GM12878 (cell line): ENCODE results near the gene WNT3A. TPM values are rescaled to one million over a fixed set of nuclear protein-coding genes. Genes with fewer than 3 reads are reported as not detected.

Experiments
- ATAC-seq: fragments of 200-7000 bp; cut with Tn5 transposase; 3 replicates; pipeline ENCODE4 v1.9.1; 2020; ENCODE audit warnings: mild to moderate bottlenecking, moderate library complexity
- BruUV-seq: library from RNA; stranded (reverse); fragments of 400-500 nt; replicated peaks from 2 replicates; lab custom pipeline; 2021; lab: Mats Ljungman, UMichigan
- CTCF ChIA-PET: fragments of 300-600 bp; sonication (Branson Sonifier 250); formaldehyde crosslinking; extraction: SDS; loops from one replicate; lab custom pipeline; 2021; ENCODE audit warnings: inconsistent platforms; lab: Yijun Ruan, JAX
- POLR2A ChIA-PET: fragments of 350-600 bp; formaldehyde crosslinking; extraction: SDS; loops from one replicate; lab custom pipeline; 2021; ENCODE audit warnings: inconsistent platforms; lab: Charles Lee
- RAD21 ChIA-PET: fragments of 300-600 bp; sonication (Branson Sonifier 250); formaldehyde crosslinking; loops from one replicate; lab custom pipeline; 2023; ENCODE audit warnings: antibody characterized with exemption; ENCODE audit not compliant: unreplicated experiment; lab: Charles Lee
- SMC1A ChIA-PET: fragments of 300-600 bp; sonication (Branson Sonifier 250); formaldehyde crosslinking; loops from one replicate; lab custom pipeline; 2023; ENCODE audit not compliant: unreplicated experiment, uncharacterized antibody; lab: Charles Lee
- DNase-seq: peaks from one replicate; pipeline ENCODE4 v3.0.0-alpha.2; 2011; ENCODE audit warnings: low read depth, low spot score
- FAIRE-seq: peaks from 3 replicates; lab custom pipeline; 2011; peaks lifted over from hg19 to GRCh38; lab: Jason Lieb, UNC
- H2AFZ ChIP-seq: 2 replicates; pipeline ENCODE4 v1.6.0; 2011; ENCODE audit warnings: low read depth, low read length, control low read depth; ENCODE audit not compliant: control insufficient read depth
- H3K27ac ChIP-seq: 2 replicates; pipeline ENCODE4 v1.5.1; 2011; ENCODE audit warnings: control low read depth; ENCODE audit not compliant: control insufficient read depth, insufficient read depth
- H3K27me3 ChIP-seq, 2 experiments: replicated peaks in 1 of 2; 2 replicates each; pipeline versions ENCODE4 v1.6.0 to v1.6.1; 2011; ENCODE audit warnings: low read length in 1 of 2; ENCODE audit not compliant: control insufficient read depth in 2 of 2, insufficient read depth in 2 of 2
- H3K36me3 ChIP-seq, 2 experiments: 2 replicates each; pipeline ENCODE4 v1.5.1; 2011; ENCODE audit warnings: low read length in 1 of 2; ENCODE audit not compliant: control insufficient read depth in 2 of 2, insufficient read depth in 2 of 2
- H3K4me1 ChIP-seq: 2 replicates; pipeline ENCODE4 v1.6.1; 2011; ENCODE audit warnings: mild to moderate bottlenecking, low read length, moderate library complexity, mixed read lengths; ENCODE audit not compliant: control insufficient read depth, insufficient read depth
- H3K4me2 ChIP-seq: 2 replicates; pipeline ENCODE4 v1.6.0; 2011; ENCODE audit warnings: control low read depth; ENCODE audit not compliant: control insufficient read depth, insufficient read depth
- H3K4me3 ChIP-seq: fragments of 200-600 bp; sonication (generic); 2 replicates; pipeline ENCODE4 v1.5.1; 2016
- H3K79me2 ChIP-seq: 2 replicates; pipeline ENCODE4 v1.6.0; 2011; ENCODE audit warnings: low read length; ENCODE audit not compliant: control insufficient read depth, insufficient read depth
- H3K9ac ChIP-seq: 2 replicates; pipeline ENCODE4 v1.8.0; 2011; ENCODE audit warnings: low read length, control low read depth, mixed read lengths; ENCODE audit not compliant: control insufficient read depth, insufficient read depth
- H3K9me3 ChIP-seq: replicated peaks from 3 replicates; pipeline ENCODE4 v1.5.1; 2011; ENCODE audit warnings: mild to moderate bottlenecking, low read length; ENCODE audit not compliant: control insufficient read depth, insufficient read depth
- H4K20me1 ChIP-seq: 2 replicates; pipeline ENCODE4 v1.6.0; 2011; ENCODE audit not compliant: control insufficient read depth, insufficient read depth
- FOXM1 ChIP-seq: IDR thresholded peaks from 2 replicates; pipeline ENCODE4 v1.6.1; 2012; ENCODE audit warnings: low read depth, mild to moderate bottlenecking, inconsistent platforms, low read length, moderate library complexity
- IKZF2 ChIP-seq, 2 experiments: fragments of 450-650 bp; IDR thresholded peaks; 2 replicates each; pipeline ENCODE4 v1.6.1; 2017; ENCODE audit warnings: mild to moderate bottlenecking in 2 of 2, moderate library complexity in 2 of 2
- JUNB ChIP-seq: IDR thresholded peaks from 2 replicates; pipeline ENCODE4 v1.6.1; 2016; ENCODE audit warnings: antibody characterized with exemption, mild to moderate bottlenecking
- JUND ChIP-seq: IDR thresholded peaks from 2 replicates; pipeline ENCODE4 v1.6.1; 2012; ENCODE audit warnings: low read depth, mild to moderate bottlenecking, low read length, improper control_type of control experiment, moderate library complexity
- MTA3 ChIP-seq: IDR thresholded peaks from 2 replicates; pipeline ENCODE4 v1.6.1; 2012; ENCODE audit warnings: low read length, inconsistent platforms, borderline replicate concordance
- NR2C2 ChIP-seq: IDR thresholded peaks from 2 replicates; pipeline ENCODE4 v1.6.1; 2011; ENCODE audit warnings: borderline replicate concordance, low read depth; ENCODE audit not compliant: control insufficient read depth, insufficient read length
- POLR2A ChIP-seq: IDR thresholded peaks from 2 replicates; pipeline ENCODE4 v1.6.1; 2011; ENCODE audit warnings: low read depth, mild to moderate bottlenecking, low read length
- RAD21 ChIP-seq: IDR thresholded peaks from 2 replicates; pipeline ENCODE4 v1.6.1; 2011; ENCODE audit warnings: mild to moderate bottlenecking, low read depth, low read length, moderate library complexity; ENCODE audit not compliant: insufficient read depth
- RELA ChIP-seq: fragments of 450-650 bp; IDR thresholded peaks from 2 replicates; pipeline ENCODE4 v1.8.0; 2014; ENCODE audit warnings: borderline replicate concordance; ENCODE audit not compliant: partially characterized antibody
- RELB ChIP-seq: fragments of 450-650 bp; IDR thresholded peaks from 2 replicates; pipeline ENCODE4 v1.6.1; 2017; ENCODE audit warnings: low read depth, mild to moderate bottlenecking, moderate library complexity
- SMARCA5 ChIP-seq: fragments of 450-650 bp; IDR thresholded peaks from 2 replicates; pipeline ENCODE4 v1.6.1; 2017; ENCODE audit warnings: mild to moderate bottlenecking
- SUZ12 ChIP-seq: fragments of 200-600 bp; sonication (generic); IDR thresholded peaks from one replicate; pipeline ENCODE4 v1.6.1; 2018; ENCODE audit warnings: antibody characterized with exemption, mild to moderate bottlenecking; ENCODE audit not compliant: unreplicated experiment
- TBL1XR1 ChIP-seq: IDR thresholded peaks from 2 replicates; pipeline ENCODE4 v1.6.1; 2012; ENCODE audit warnings: low read depth, low read length, improper control_type of control experiment
- WGBS: methylation state at CpG from one replicate; pipeline ENCODE4 v1.1.6; 2016; ENCODE audit warnings: low lambda C conversion rate; ENCODE audit not compliant: insufficient replicate concordance, insufficient coverage; ENCODE audit errors: missing lambda C conversion rate; 5-methylcytosine and 5-hydroxymethylcytosine counted together
- in situ Hi-C: fragments of 300-500 bp; cut with MboI; formaldehyde crosslinking; loops from 9 replicates; pipeline ENCODE4 v1.14.3; 2018; ENCODE audit warnings: mixed read lengths
- intact Hi-C: fragments of 100-400 bp; cut with micrococcal nuclease; formaldehyde crosslinking; loops from one replicate; pipeline ENCODE4 v1.14.2; 2022; ENCODE audit not compliant: unreplicated experiment
- polyA plus RNA-seq, 11 experiments: library from polyadenylated mRNA; depleted of rRNA in 4 of 11; unstranded in 6 of 11; stranded (reverse) in 5 of 11; fragments of >200 nt; fragmentation: Nextera tagmentation in 4 of 11; fragmentation: Illumina TruSeq in 1 of 11; extraction: Ambion mirVana in 4 of 11; extraction: Trizol in 1 of 11; gene quantifications; 1 replicate in 1 of 11; 2 replicates in 10 of 11; pipeline versions ENCODE4 v1.2.1 to v1.2.3, GENCODE V29; 2011 to 2016; ENCODE audit warnings: inconsistent platforms in 2 of 11, missing spikeins in 2 of 11, low read depth in 1 of 11
- total RNA-seq, 4 experiments: library from RNA; depleted of rRNA in 3 of 4; stranded (reverse); fragments of >200 nt in 3 of 4; fragmentation: Illumina TruSeq in 1 of 4; extraction: Trizol in 1 of 4; gene quantifications; 2 replicates each; pipeline versions ENCODE4 v1.2.1 to v1.2.3, GENCODE V29; 2013 to 2021

WNT3A gene
- total and polyA plus RNA-seq, 10 of the 15 experiments (the other 5 are each of a cell fraction or from before 2014, with no cell fraction given): 0.16 TPM; not detected in 9

GRCh38 chr1:227994632-227995300 is 12.0 kb upstream of the WNT3A start:
- no peaks in the 10 kb centered on the region for H3K79me2 ChIP-seq

More at GRCh38 chr1:227994632-227995300, 12.0 kb upstream of the WNT3A start:
- ChIA-PET SMC1A (interaction anchor here (0.6 kb wide), 1 partner anchor 1679 kb away, joined by 3 read pairs; no protein-coding TSS in a partner anchor), RAD21 (no interaction called here), CTCF (no interaction called here), POLR2A (no interaction called here)
- H2AFZ ChIP-seq: no peak overlapping the region
- no peak for DNase-seq
- H3K36me3 ChIP-seq: no peaks in the 10 kb centered on the region
- TF ChIP-seq SMARCA5 (no peak), JUNB (no peak), FOXM1 (no peak), IKZF2 (IDR thresholded peaks at IDR 0.05) (no peak), RELB (no peak), JUND (no peak), MTA3 (no peak), SUZ12 (no peak), NR2C2 (no peak), POLR2A (no peak), RAD21 (no peak), RELA (no peak), TBL1XR1 (no peak)
- H3K4me1 ChIP-seq: no peaks in the 10 kb centered on the region
- no peak overlapping the region for H3K4me2 ChIP-seq
- FAIRE-seq: no peak
- H3K4me3 ChIP-seq: no peak overlapping the region
- no peaks in the 10 kb centered on the region for H4K20me1 ChIP-seq
- in situ Hi-C loops (no loop called here), intact Hi-C loops (no loop called here)
- no TSS peak for BruUV-seq
- H3K9ac ChIP-seq: no peak overlapping the region
- ATAC-seq: no peak
- H3K27ac ChIP-seq: no peak overlapping the region
- WGBS: 7% methylated on average over 7 of the region's 7 CpGs
- H3K27me3 ChIP-seq: no peaks in the 10 kb centered on the region; a peak in 1 of 4 replicates
- no peaks in the 10 kb centered on the region; the same call in 2 of the 3 replicates for H3K9me3 ChIP-seq
